NCI-H2227 treated with DMSO at 0.1 percent for 48 hours (cell line): ENCODE results near the gene RAP2C.
A peak's percentile ranks its signal among the peaks of the same experiment; 100 is the strongest.

ENCODE experiments used
- DNase-seq: peaks from one replicate; lab custom pipeline; 2025; lab: John Stamatoyannopoulos, UW

RAP2C gene

GRCh38 chrX:132219343-132219768 is at the start of gene RAP2C:
RAP2C (minus strand) TSS chrX:132219447; CDS start chrX:132217268, 2,179 bp downstream.
- DNase-seq = peak; percentile 58

- DNase-seq = no peak
Measured at GRCh38 chrX:132267392-132267791, 48.1 kb upstream of the RAP2C start.

DNA sequence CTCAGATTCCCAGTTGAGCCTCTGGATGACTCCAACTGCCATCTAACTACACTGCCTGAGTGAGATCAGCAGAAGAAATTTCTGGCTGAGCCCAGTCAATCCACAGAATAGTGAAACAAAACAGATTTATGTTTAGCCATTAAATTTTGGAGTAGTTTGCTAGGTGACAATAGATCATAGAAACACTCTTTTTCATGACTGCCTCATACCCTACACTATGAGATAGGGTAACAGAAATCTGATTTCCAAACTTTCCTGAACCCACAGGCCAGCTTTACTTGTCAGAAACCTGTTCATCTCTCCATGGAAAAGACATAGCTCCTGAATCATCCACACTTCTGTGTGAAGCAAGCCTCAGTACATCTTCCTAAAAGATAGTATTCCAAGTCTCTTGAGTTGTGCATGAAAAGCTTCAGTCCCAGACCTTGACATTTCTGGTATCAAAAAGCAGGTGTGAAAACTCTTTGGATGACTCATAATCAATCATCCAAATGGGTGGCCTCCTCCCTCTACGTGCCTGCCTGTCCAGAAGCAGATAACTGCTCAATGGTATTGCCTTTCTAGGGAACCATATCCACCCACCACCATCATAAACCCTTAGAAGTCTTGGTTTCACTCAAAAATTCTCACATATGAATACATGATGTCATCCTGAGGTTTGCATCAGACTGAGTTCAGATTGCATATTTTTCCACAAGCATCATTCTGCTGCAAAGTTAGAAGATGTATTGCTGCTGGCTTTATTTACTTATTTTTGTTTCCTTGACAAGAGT is 47.5 kb upstream of the RAP2C start:
- no peak for DNase-seq

- no peak for DNase-seq
Measured at GRCh38 chrX:132263127-132263526, 43.9 kb upstream of the RAP2C start.

GRCh38 chrX:132258509-132258908 is 39.3 kb upstream of the RAP2C start:
- DNase-seq = no peak

GRCh38 chrX:132257116-132257515 is 37.9 kb upstream of the RAP2C start:
- no peak for DNase-seq

- DNase-seq = no peak
Measured at GRCh38 chrX:132236121-132236520, 16.9 kb upstream of the RAP2C start.

DNA sequence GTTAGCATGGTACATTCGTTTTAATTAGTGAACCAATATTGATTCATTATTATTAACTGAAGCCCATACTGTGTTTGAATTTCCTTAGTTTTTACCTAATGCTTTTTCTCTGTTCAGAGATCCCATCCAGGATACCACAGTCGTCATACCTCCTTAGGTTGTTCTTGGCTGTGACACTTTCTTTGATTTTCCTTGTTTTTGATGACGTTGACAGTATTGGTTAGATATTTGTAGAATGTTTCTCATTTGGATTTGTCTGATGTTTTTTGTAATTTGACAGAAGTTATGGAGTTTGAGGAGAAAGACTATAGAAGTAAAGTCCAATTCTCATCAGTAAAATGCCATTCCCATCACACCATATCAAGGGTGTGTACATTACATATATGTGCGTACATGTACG is 16.2 kb upstream of the RAP2C start:
- DNase-seq = no peak

DNA sequence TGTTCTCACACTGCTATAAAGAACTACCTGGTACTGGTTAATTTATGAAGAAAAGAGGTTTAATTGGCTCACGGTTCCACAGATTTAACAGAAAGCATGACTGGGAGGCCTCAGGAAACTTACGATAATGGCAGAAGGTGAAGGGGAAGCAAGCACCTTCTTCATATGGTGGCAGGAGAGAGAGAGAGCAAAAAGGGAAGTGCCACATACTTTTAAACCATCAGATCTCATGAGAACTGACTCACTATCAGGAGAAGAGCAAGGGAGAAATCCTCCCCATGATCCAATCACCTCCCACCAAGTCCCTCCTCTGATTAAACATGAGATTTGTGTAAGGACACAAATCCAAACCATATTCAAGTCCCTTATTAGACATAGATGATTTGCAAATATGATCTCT is 12.3 kb upstream of the RAP2C start:
- no peak for DNase-seq

DNA sequence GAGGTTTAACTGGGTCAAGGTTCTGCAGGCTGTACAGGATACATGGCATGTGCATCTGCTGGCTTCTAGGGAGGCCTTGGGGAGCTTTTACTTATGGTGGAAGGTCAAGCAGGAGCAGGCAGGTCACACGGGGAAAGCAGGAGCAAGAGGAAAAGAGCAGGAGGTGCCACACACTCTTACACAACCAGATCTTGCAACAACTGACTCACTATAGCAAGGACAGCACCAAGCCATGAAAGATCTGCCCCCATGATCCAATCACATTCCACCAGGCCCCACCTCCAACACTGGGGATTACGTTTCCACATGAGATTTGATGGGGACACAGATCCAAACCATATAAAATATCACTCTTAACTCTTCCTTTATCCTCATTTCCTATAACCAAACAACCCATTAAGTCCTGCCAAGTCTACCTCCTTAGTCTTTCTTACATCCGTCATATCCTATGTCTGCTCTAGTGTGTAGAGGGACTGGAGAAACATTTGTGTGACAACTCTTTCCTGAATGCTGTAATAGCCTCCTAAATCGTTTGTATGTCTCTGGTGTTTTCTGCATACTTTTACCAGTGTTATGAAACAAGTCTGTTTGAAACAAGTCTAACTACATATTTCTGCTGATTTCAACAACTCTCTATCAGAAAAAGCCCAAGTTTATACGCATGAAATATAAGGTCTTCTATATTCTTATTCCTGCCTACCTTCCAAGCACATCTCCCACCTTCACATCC is 8.3 kb upstream of the RAP2C start:
- no peak for DNase-seq

DNA sequence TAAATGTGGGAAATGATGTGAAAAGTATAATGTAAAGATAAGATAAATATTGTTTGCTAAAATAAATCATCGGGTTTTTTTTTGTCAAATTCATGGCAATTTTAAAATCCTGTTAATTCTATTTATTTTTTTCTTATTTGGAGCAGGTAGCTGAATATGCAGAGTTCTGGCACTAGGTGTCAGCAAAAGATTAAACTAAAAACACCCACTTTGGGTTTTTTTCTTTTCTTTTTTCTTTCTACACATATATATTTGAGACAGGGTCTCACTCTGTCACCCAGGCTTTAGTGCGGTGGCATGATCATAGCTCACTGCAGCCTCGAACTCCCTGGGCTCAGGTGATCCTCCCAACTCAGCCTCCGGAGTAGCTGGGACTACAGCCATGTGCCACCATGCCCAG is 6.9 kb upstream of the RAP2C start:
- no peak for DNase-seq

- peak; percentile 64 for DNase-seq
Measured at GRCh38 chrX:132218100-132218812, 991 bp downstream of the RAP2C start.

DNA sequence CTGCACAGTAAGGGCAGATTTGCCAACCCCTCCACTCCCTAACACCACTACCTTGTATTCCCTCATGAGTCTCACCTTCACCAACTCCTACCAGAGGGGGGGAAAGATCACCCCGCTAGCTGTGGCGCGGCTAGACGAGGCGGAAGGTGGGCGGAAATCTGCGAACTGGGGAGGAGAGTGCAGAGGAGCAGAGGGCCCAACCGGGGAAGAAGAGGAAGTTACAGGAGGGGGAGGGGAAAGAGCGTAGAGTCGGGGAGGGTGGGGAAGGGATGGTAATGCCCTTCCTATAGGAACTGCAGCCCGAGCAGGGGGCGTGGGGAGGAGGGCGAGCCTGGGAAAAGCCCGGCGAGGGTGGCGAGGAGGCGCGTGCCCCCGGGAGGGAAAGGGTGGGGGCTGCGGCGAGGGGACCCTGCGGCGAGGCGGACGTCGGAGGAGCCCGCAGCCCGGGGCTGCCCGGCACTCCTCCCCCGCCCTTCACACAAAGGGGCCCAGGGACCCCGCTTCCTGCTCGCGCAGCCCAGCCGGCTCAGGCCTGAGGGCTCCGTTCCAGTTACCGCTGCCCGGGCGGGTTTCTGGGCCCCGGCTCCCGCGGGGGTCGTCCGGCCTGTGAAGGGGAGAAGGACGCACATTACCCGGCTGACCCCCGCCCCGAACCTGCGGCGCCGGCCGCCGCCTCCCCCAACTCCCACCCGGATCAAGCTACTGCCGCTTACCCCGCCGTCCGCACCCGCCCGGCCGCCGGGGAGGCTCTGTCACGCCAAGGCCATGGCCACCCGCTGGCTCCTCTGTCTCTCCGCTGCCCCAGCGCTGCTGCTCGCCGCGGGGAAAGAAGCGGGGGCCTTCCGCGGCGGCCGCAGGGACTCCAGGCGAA is 1.8 kb downstream of the RAP2C start:
- peak; percentile 81 for DNase-seq

- no peak for DNase-seq
Measured at GRCh38 chrX:132216806-132217202, 2.4 kb downstream of the RAP2C start.

GRCh38 chrX:132216283-132216682 is 3.0 kb downstream of the RAP2C start:
- DNase-seq = no peak

DNA sequence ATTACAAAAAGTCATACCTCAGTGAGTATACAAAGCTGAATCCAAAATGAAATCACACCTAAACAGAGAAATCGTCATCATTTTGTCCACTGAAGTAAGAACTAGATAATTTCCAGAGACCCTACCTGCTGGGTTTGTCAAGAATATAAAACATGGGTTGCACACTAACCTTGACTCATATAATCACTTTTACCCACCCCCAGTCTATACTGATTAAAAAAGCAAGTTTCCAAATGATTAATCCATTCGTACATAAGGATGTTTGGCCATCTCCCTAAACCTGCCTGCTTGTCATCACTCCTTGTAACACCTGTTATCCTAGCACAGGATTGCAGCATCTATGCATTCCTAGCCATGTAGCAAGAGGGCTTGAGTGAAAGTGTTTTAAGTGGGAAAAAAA is 4.7 kb downstream of the RAP2C start:
- DNase-seq = no peak

DNA sequence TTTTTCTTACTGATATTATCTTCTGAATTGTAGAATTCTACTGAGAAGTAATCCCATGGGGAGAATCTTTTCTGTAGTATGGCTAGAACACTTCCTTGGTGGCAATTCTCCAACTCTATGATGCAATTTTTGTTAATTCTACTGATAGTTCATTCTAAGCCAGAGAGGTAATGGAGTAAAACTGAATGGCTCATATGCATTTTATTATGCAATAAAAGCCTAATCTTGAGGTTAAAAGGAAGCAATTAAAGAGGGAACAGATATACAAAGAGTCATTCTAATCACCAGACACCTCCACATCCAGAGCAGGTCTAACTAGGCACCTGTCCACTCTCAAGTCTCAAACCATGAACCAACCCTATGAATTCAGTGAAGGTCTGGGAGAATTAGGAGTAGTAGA is 9.7 kb downstream of the RAP2C start:
- no peak for DNase-seq

DNA sequence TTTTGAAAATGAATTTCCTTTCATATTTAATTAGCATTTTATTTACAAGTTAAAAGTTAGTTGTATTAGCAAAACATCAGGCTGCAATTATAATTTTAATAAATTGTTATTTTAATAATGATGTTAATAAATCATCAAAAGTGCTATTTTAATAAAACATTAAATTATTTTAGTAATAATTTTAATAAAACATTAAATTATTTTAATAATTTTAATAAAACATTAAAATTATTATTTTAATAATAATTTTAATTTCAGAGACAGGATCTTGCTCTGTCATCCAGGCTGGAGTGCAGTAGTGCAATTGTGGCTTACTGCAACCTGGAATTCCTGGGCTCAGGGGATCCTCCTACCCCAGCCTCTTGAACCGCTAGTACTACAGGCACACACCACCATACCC is 10.8 kb downstream of the RAP2C start:
- no peak for DNase-seq

GRCh38 chrX:132207996-132208395 is 11.3 kb downstream of the RAP2C start:
- DNase-seq = no peak

DNA sequence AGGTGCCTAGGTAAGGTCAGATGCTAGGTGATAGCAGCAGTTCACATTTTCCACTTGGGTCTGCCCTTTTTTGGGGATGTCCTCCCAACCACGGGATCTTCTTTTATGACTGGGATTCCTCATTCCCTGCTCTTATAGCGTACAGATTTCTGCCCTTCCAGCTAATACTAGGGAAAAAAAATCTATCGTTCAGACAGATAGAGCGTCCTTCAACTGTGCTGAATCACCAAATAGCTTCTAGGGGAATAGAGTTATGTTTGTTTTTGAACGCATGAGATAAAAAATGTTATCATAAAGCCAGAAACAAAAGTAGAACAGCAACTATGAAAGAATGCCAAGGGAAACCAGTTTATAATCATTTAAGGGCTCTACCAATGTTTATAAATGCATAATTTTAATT is 13.0 kb downstream of the RAP2C start:
- DNase-seq = no peak

DNA sequence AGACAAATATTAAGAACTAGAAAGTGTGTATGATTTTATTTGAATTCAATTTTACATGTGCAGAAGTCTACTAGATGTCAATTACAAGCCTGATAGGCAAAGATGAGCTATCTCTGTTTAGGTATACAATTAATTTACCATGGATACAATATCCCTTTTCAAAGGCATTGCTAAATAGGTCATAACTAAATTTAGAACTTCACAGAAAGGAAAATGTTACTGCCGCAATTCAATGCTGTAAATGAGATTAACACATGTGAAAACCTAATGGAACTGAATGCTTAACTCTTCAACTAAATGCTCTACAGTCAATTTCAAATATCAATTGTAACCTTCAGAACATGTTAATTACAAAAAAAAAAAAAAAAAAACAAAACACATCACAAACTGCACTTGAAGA is 14.6 kb downstream of the RAP2C start:
- DNase-seq = no peak

DNA sequence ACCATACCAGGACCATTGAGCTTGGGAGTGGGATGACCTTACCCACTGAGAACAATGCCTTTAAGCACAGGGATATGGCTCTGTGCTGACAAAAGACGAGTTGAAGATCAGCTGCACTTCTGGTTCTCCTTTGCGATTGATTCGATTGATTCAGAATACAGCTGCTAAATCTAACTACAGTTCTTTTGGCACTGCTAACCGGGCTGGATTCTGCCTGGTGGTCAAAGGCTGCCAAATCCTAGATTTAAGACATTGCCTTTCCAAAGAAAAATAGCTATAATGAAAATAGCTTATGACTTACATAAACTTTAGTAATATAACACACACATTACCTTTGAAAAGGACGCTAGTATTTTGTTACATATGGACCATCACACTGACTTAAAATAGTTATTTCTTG is 18.3 kb downstream of the RAP2C start:
- DNase-seq = no peak
